ENCODE results near the gene DCAF6.

The DCAF6 gene

DNA sequence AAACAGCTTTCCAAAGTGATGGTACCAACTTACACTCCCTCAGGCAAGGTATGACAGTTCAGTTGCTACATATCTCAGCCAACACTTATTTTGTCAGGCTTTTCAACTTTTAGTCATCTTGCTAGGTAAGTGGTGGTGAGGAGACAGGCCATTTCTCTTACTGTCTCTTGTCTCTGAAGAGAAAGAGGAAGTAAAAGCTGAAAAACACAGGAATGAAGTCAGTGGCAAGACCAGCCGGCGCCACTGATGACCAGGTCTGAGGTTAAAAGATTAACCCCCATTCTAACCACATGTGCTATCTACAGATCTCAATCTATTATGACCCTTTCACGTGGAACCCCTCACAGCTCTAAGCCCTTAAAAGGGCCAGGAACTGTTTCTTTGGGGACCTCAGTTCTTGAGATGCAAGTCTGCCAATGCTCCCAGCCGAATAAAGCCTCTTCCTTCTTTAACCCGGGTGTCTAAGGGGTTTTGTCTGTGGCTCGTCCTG is 26.7 kb upstream of the DCAF6 start:
- no peak overlapping the region for H3K4me3 ChIP-seq (ENCODE audit: insufficient read depth, low read length, poor library complexity, severe bottlenecking)
- no peak for TF ChIP-seq EZH2phosphoT487 (conservative IDR thresholded peaks at IDR 0.05; ENCODE audit: low read length)
- TF ChIP-seq, protein P1, sequence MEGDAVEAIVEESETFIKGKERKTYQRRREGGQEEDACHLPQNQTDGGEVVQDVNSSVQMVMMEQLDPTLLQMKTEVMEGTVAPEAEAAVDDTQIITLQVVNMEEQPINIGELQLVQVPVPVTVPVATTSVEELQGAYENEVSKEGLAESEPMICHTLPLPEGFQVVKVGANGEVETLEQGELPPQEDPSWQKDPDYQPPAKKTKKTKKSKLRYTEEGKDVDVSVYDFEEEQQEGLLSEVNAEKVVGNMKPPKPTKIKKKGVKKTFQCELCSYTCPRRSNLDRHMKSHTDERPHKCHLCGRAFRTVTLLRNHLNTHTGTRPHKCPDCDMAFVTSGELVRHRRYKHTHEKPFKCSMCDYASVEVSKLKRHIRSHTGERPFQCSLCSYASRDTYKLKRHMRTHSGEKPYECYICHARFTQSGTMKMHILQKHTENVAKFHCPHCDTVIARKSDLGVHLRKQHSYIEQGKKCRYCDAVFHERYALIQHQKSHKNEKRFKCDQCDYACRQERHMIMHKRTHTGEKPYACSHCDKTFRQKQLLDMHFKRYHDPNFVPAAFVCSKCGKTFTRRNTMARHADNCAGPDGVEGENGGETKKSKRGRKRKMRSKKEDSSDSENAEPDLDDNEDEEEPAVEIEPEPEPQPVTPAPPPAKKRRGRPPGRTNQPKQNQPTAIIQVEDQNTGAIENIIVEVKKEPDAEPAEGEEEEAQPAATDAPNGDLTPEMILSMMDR (IDR thresholded peaks at IDR 0.05; ENCODE audit: insufficient read depth, low read length, poor library complexity, severe bottlenecking): no peak
- H2AFZ ChIP-seq (ENCODE audit: low read depth, low read length, severe bottlenecking): no peak overlapping the region
- no peak overlapping the region for H3K4me2 ChIP-seq (ENCODE audit: low read depth, low read length, poor library complexity, severe bottlenecking)
- H3F3A ChIP-seq (ENCODE audit: insufficient read depth): no peaks in the 10 kb centered on the region
- no peak overlapping the region for H3K9ac ChIP-seq (ENCODE audit: low read length)
- no peaks in the 10 kb centered on the region for H3K9me3 ChIP-seq (ENCODE audit: insufficient read depth, low read length)
- no peak overlapping the region for H3K27ac ChIP-seq (ENCODE audit: low read depth, low read length)
- no peaks in the 10 kb centered on the region for H3K27me3 ChIP-seq (ENCODE audit: low read length)
- H3K9me2 ChIP-seq (replicated peaks; ENCODE audit: insufficient read depth, low read length): no peaks in the 10 kb centered on the region
- no peaks in the 10 kb centered on the region for H4K20me1 ChIP-seq (ENCODE audit: low read depth, low read length)
- H3K36me3 ChIP-seq (ENCODE audit: low read length): no peaks in the 10 kb centered on the region
- H3K79me2 ChIP-seq (ENCODE audit: insufficient read depth, low read length): no peaks in the 10 kb centered on the region

DNA sequence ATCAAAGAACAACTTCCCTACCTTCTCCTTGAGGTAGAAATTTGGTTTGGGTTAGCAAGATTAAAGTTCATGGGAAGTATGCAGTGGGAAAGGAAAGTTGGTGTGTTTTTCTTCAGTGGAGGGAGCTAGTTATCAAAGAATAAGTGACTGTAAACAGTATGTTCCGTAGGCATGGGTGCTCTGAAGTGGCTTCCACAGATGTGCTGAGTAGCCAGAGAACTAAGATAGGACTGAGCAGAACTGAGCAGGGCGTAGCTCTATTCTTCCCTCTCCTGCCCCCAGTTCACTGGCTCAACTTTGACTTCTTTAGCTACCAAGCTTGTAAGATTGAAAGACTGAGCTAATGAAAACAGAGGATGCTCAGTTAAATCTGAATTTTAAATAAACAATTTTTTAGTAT is 26.0 kb upstream of the DCAF6 start:
- Histone ChIP-seq H3K36me3 (ENCODE audit: low read length) (no peaks in the 10 kb centered on the region), H3K9ac (ENCODE audit: low read length) (no peak overlapping the region), H3K9me3 (ENCODE audit: insufficient read depth, low read length) (no peaks in the 10 kb centered on the region), H3K27me3 (ENCODE audit: low read length) (no peaks in the 10 kb centered on the region), H3K79me2 (ENCODE audit: insufficient read depth, low read length) (no peaks in the 10 kb centered on the region), H3K4me2 (ENCODE audit: low read depth, low read length, poor library complexity, severe bottlenecking) (no peak overlapping the region), H3F3A (ENCODE audit: insufficient read depth) (no peaks in the 10 kb centered on the region), H3K9me2 (replicated peaks; ENCODE audit: insufficient read depth, low read length) (no peaks in the 10 kb centered on the region), H2AFZ (ENCODE audit: low read depth, low read length, severe bottlenecking) (no peak overlapping the region), H3K27ac (ENCODE audit: low read depth, low read length) (no peak overlapping the region), H3K4me3 (ENCODE audit: insufficient read depth, low read length, poor library complexity, severe bottlenecking) (no peak overlapping the region), H4K20me1 (ENCODE audit: low read depth, low read length) (no peaks in the 10 kb centered on the region)
- TF ChIP-seq, protein P1 (IDR thresholded peaks at IDR 0.05; ENCODE audit: insufficient read depth, low read length, poor library complexity, severe bottlenecking): no peak
- no peak for TF ChIP-seq EZH2phosphoT487 (conservative IDR thresholded peaks at IDR 0.05; ENCODE audit: low read length)

DNA sequence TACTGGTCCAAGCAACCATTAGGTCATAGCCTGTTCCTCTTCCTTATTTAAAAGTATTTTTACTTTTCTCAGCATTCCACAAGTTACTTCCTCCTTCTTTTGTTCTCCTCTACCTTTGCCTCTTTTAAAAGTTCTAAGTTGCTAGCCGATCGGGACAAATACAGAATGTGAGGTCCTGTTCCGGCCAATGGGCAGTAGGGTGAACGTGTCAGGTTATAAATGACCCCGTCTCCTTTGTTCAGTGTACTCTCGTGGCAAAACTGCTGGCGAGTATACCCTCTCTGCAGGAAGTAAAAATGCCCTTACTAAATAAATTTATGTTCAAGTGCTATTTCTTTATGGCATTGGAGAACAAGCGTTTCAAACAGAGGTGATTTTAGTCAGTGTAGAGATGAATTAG is 25.1 kb upstream of the DCAF6 start:
- no peak overlapping the region for H3K27ac ChIP-seq (ENCODE audit: low read depth, low read length)
- H3K79me2 ChIP-seq (ENCODE audit: insufficient read depth, low read length): no peaks in the 10 kb centered on the region
- no peaks in the 10 kb centered on the region for H4K20me1 ChIP-seq (ENCODE audit: low read depth, low read length)
- H3K27me3 ChIP-seq (ENCODE audit: low read length): no peaks in the 10 kb centered on the region
- no peak overlapping the region for H3K4me3 ChIP-seq (ENCODE audit: insufficient read depth, low read length, poor library complexity, severe bottlenecking)
- H3K4me2 ChIP-seq (ENCODE audit: low read depth, low read length, poor library complexity, severe bottlenecking): no peak overlapping the region
- no peaks in the 10 kb centered on the region for H3K36me3 ChIP-seq (ENCODE audit: low read length)
- H2AFZ ChIP-seq (ENCODE audit: low read depth, low read length, severe bottlenecking): no peak overlapping the region
- TF ChIP-seq EZH2phosphoT487 (conservative IDR thresholded peaks at IDR 0.05; ENCODE audit: low read length): no peak
- TF ChIP-seq, protein P1 (IDR thresholded peaks at IDR 0.05; ENCODE audit: insufficient read depth, low read length, poor library complexity, severe bottlenecking): no peak
- H3K9me3 ChIP-seq (ENCODE audit: insufficient read depth, low read length): no peaks in the 10 kb centered on the region
- no peaks in the 10 kb centered on the region for H3F3A ChIP-seq (ENCODE audit: insufficient read depth)
- H3K9ac ChIP-seq (ENCODE audit: low read length): no peak overlapping the region
- no peaks in the 10 kb centered on the region for H3K9me2 ChIP-seq (replicated peaks; ENCODE audit: insufficient read depth, low read length)

Measured in SU-DHL-6 (cell line).